Fibroblast of lung (primary cell): ENCODE measurements around the gene F2RL3.

Source experiments
- CTCF ChIP-seq, 2 donors: IDR thresholded peaks in 1 of 2; conservative IDR thresholded peaks in 1 of 2; 1 replicate in 1 of 2; 2 replicates in 1 of 2; pipeline ENCODE4 v1.5.1; 2011 to 2012; ENCODE audit warnings: low read length in 2 of 2, control low read depth in 1 of 2, inconsistent platforms in 1 of 2, low read depth in 1 of 2, mild to moderate bottlenecking in 1 of 2
- EZH2 ChIP-seq: IDR thresholded peaks from 2 replicates; pipeline ENCODE4 v1.5.1; 2012; ENCODE audit warnings: low read length, control low read depth, mild to moderate bottlenecking; ENCODE audit errors: missing control alignments

DNA sequence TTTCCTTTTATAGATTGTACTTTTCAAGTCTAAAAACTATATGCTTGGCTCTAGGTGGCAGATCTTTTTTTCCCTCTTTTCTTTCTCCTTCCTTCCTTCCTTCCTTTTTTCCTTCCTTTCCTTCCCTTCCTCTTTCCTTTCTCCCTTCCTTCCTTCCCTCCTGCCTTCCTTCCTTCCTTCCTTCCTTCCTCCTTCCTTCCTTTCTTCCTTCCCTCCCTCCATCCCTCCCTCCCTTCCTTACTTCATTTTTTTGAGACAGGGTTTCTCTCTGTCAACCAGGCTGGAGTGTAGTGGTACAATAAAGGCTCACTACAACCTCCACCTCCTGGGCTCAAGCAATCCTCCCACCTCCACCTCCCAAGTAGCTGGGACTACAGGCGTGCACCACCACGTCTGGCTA, 48.1 kb downstream of the F2RL3 start:
- no peak for TF ChIP-seq CTCF (conservative IDR thresholded peaks at IDR 0.05 in 1 of 2, IDR thresholded peaks at IDR 0.05 in 1 of 2; ENCODE audit: low read depth in 1 of 2, low read length in 2 of 2)
- TF ChIP-seq EZH2 = no peak
